Upper lobe of left lung (tissue), 4 donors: ENCODE measurements around the gene SLC25A43.

Experiments
- EP300 ChIP-seq, 4 donors: sonication (generic); formaldehyde crosslinking; IDR thresholded peaks; one replicate each; pipeline ENCODE4 v1.5.1; 2017; ENCODE audit warnings: antibody characterized with exemption in 4 of 4, control low read depth in 2 of 4
- POLR2A ChIP-seq, 4 donors: fragments of 450-650 bp; IDR thresholded peaks; one replicate each; pipeline ENCODE4 v1.5.1; 2016 to 2017; ENCODE audit warnings: antibody characterized with exemption in 4 of 4, mild to moderate bottlenecking in 2 of 4
- POLR2AphosphoS5 ChIP-seq, 2 donors: sonication (generic); formaldehyde crosslinking; IDR thresholded peaks; one replicate each; pipeline ENCODE4 v1.5.1; 2017; ENCODE audit warnings: antibody characterized with exemption in 2 of 2
- TF ChIP-seq, protein P1 (sequence below), 6 experiments: fragments of 450-650 bp in 4 of 6; fragments of 200-600 bp in 2 of 6; sonication (generic) in 2 of 6; IDR thresholded peaks; one replicate each; pipeline ENCODE4 v1.5.1; 2016 to 2019; ENCODE audit warnings: antibody characterized with exemption in 6 of 6

DNA sequence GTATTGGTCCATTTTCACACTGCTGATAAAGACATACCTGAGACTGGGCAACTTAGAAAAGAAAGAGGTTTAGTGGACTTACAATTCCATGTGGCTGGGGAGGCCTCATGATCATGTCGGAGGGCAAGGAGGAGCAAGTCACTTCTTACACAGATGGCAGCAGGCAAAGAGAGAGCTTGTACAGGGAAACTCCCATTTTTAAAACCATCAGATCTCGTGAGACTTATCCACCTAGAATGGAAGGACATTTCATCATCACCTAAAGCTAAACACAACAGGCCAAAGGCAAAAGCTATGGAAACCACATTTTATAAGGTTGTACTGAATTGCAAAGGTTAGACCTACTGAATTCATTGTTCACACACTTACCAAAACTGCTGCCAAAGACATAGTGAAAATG lies 6.0 kb upstream of the SLC25A43 start:
- TF ChIP-seq EP300 (IDR thresholded peaks at IDR 0.05) (no peak), POLR2AphosphoS5 (IDR thresholded peaks at IDR 0.05) (no peak), POLR2A (IDR thresholded peaks at IDR 0.05) (no peak)
- TF ChIP-seq, protein P1, sequence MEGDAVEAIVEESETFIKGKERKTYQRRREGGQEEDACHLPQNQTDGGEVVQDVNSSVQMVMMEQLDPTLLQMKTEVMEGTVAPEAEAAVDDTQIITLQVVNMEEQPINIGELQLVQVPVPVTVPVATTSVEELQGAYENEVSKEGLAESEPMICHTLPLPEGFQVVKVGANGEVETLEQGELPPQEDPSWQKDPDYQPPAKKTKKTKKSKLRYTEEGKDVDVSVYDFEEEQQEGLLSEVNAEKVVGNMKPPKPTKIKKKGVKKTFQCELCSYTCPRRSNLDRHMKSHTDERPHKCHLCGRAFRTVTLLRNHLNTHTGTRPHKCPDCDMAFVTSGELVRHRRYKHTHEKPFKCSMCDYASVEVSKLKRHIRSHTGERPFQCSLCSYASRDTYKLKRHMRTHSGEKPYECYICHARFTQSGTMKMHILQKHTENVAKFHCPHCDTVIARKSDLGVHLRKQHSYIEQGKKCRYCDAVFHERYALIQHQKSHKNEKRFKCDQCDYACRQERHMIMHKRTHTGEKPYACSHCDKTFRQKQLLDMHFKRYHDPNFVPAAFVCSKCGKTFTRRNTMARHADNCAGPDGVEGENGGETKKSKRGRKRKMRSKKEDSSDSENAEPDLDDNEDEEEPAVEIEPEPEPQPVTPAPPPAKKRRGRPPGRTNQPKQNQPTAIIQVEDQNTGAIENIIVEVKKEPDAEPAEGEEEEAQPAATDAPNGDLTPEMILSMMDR (IDR thresholded peaks at IDR 0.05), result no peak
